Kidney epithelial cell (primary cell): ENCODE results near the gene GAL. TPM values are rescaled to one million over a fixed set of nuclear protein-coding genes. Genes with fewer than 3 reads are reported as not detected.

ENCODE experiments used
- DNase-seq: peaks from one replicate; pipeline ENCODE4 v3.0.0-alpha.2; 2010; ENCODE audit warnings: low read depth
- H3K27me3 ChIP-seq: 2 replicates; pipeline ENCODE4 v1.6.0; 2011; ENCODE audit warnings: low read length; ENCODE audit not compliant: control insufficient read depth, insufficient read depth
- H3K36me3 ChIP-seq: 2 replicates; pipeline ENCODE4 v1.5.1; 2011; ENCODE audit warnings: low read length; ENCODE audit not compliant: control insufficient read depth, insufficient read depth
- H3K4me3 ChIP-seq: 2 replicates; pipeline ENCODE4 v1.5.1; 2011; ENCODE audit warnings: low read depth, mild to moderate bottlenecking, control low read depth, low read length
- CTCF ChIP-seq: IDR thresholded peaks from 2 replicates; pipeline ENCODE4 v1.5.1; 2011; ENCODE audit warnings: mild to moderate bottlenecking, moderate library complexity, low read length, control low read depth, inconsistent platforms; ENCODE audit not compliant: insufficient read depth, poor library complexity, severe bottlenecking
- total RNA-seq: library from RNA; depleted of rRNA; stranded (reverse); fragments of >200 nt; gene quantifications from 2 replicates; pipeline ENCODE4 v1.2.3, GENCODE V29; 2015

The GAL gene
- total RNA-seq, 1 donor from 2014 or later = 20.8 TPM

- Histone ChIP-seq H3K4me3 (no peak overlapping the region), H3K27me3 (peaks cover 18% of the 10 kb centered on the region), H3K36me3 (no peaks in the 10 kb centered on the region)
- TF ChIP-seq CTCF = no peak
- DNase-seq = no peak
Observed at GRCh38 chr11:68715456-68716122, 31.2 kb downstream of the GAL start.

GRCh38 chr11:68721075-68721474 lies 36.7 kb downstream of the GAL start:
- Histone ChIP-seq H3K27me3 (peaks cover 5% of the 10 kb centered on the region), H3K4me3 (no peak overlapping the region), H3K36me3 (no peaks in the 10 kb centered on the region)
- no peak for TF ChIP-seq CTCF
- no peak for DNase-seq

- no peak overlapping the region for H3K4me3 ChIP-seq
- DNase-seq = no peak
- no peak for TF ChIP-seq CTCF
- H3K36me3 ChIP-seq = no peaks in the 10 kb centered on the region
- no peaks in the 10 kb centered on the region for H3K27me3 ChIP-seq
Observed at GRCh38 chr11:68722143-68722542, 37.8 kb downstream of the GAL start.

- no peaks in the 10 kb centered on the region for H3K27me3 ChIP-seq
- DNase-seq = no peak
- no peak overlapping the region for H3K4me3 ChIP-seq
- TF ChIP-seq CTCF = no peak
- H3K36me3 ChIP-seq = no peaks in the 10 kb centered on the region
Observed at GRCh38 chr11:68724293-68724692, 39.9 kb downstream of the GAL start.

- Histone ChIP-seq H3K27me3 (peaks cover 6% of the 10 kb centered on the region), H3K36me3 (no peaks in the 10 kb centered on the region), H3K4me3 (no peak overlapping the region)
- TF ChIP-seq CTCF = no peak
- no peak for DNase-seq
Observed at GRCh38 chr11:68727783-68728182, 43.4 kb downstream of the GAL start.

GRCh38 chr11:68734111-68734510 lies 49.8 kb downstream of the GAL start:
- no peak for DNase-seq
- peaks cover 7% of the 10 kb centered on the region for H3K27me3 ChIP-seq
- no peak for TF ChIP-seq CTCF
- no peak overlapping the region for H3K4me3 ChIP-seq
- no peaks in the 10 kb centered on the region for H3K36me3 ChIP-seq
